Gastrocnemius medialis (tissue), 4 donors: ENCODE measurements around the gene ARHGEF17. TPM values are rescaled to one million over a fixed set of nuclear protein-coding genes. Genes with fewer than 3 reads are reported as not detected.

Source experiments
- ATAC-seq, 2 donors: fragments of 150-250 bp; one replicate each; pipeline ENCODE4 v1.9.1; 2016
- DNase-seq, 2 donors: peaks; one replicate each; pipeline ENCODE4 v3.0.0-alpha.2; 2019
- H3K27ac ChIP-seq, 4 donors: fragments of 200-600 bp; sonication (generic); 1 replicate in 1 of 4; 2 replicates in 3 of 4; pipeline ENCODE4 v1.5.1; 2016 to 2018; ENCODE audit warnings: mild to moderate bottlenecking in 2 of 4, moderate library complexity in 1 of 4
- H3K27me3 ChIP-seq, 3 donors: fragments of 200-600 bp; sonication (generic) in 2 of 3; 1 replicate in 1 of 3; 2 replicates in 2 of 3; pipeline versions ENCODE4 v1.5.1 to v1.6.0; 2016 to 2019; ENCODE audit warnings: mild to moderate bottlenecking in 1 of 3, moderate library complexity in 1 of 3
- H3K36me3 ChIP-seq, 2 donors: fragments of 200-600 bp; sonication (generic) in 1 of 2; one replicate each; pipeline ENCODE4 v1.5.1; 2017 to 2018
- H3K4me1 ChIP-seq, 2 donors: fragments of 200-600 bp; sonication (generic) in 1 of 2; one replicate each; pipeline ENCODE4 v1.5.1; 2016 to 2017; ENCODE audit warnings: mild to moderate bottlenecking in 2 of 2
- H3K4me3 ChIP-seq, 4 donors: fragments of 200-600 bp; sonication (generic) in 3 of 4; 1 replicate in 1 of 4; 2 replicates in 3 of 4; pipeline ENCODE4 v1.5.1; 2016 to 2019; ENCODE audit warnings: mild to moderate bottlenecking in 2 of 4
- H3K9me3 ChIP-seq, 3 donors: fragments of 200-600 bp; sonication (generic) in 2 of 3; 1 replicate in 1 of 3; 2 replicates in 2 of 3; pipeline ENCODE4 v1.5.1; 2016 to 2019
- POLR2A ChIP-seq, 2 donors: fragments of 450-650 bp; IDR thresholded peaks; one replicate each; pipeline ENCODE4 v1.6.1; 2017; ENCODE audit warnings: antibody characterized with exemption in 2 of 2, mild to moderate bottlenecking in 2 of 2, moderate library complexity in 2 of 2
- in situ Hi-C, 4 donors: fragments of 200-750 bp; cut with MboI; loops; one replicate each; pipeline versions ENCODE4 v1.15.0 to v1.8.0; 2017; ENCODE audit warnings: low sequenced_read_pairs in 4 of 4
- intact Hi-C: fragments of 100-400 bp; cut with DNase I; formaldehyde crosslinking; loops from one replicate; pipeline ENCODE4 v1.15.1; 2023; ENCODE audit warnings: low total_unique reads
- total RNA-seq, 4 donors: library from RNA; depleted of rRNA; stranded (reverse); fragments of >200 nt; gene quantifications; one replicate each; pipeline versions ENCODE4 v1.1.0 to v1.2.3, GENCODE V29; 2016
- TF ChIP-seq, protein P1 (sequence below), 5 experiments: fragments of 450-650 bp in 3 of 5; fragments of 200-600 bp in 2 of 5; sonication (generic) in 2 of 5; IDR thresholded peaks in 4 of 5; conservative IDR thresholded peaks in 1 of 5; 1 replicate in 4 of 5; 2 replicates in 1 of 5; pipeline ENCODE4 v1.5.1; 2016 to 2019; ENCODE audit warnings: antibody characterized with exemption in 5 of 5, mild to moderate bottlenecking in 3 of 5, moderate library complexity in 3 of 5

ARHGEF17 gene
- total RNA-seq, 4 donors from 2014 or later: 8.9 to 16.9 (median 13.9) TPM

GRCh38 chr11:73372375-73372993 lies 64.4 kb downstream of the ARHGEF17 start:
- Histone ChIP-seq H3K4me1 (peaks cover 6 to 7% of the 10 kb centered on the region in 2 donors), H3K27ac (peak overlapping the region in 2 of 4 donors; percentile 5 to 29), H3K9me3 (no peaks in the 10 kb centered on the region), H3K36me3 (no peaks in the 10 kb centered on the region), H3K27me3 (no peaks in the 10 kb centered on the region), H3K4me3 (no peak overlapping the region)
- DNase-seq (no peak), ATAC-seq (no peak)
- TF ChIP-seq, protein P1, sequence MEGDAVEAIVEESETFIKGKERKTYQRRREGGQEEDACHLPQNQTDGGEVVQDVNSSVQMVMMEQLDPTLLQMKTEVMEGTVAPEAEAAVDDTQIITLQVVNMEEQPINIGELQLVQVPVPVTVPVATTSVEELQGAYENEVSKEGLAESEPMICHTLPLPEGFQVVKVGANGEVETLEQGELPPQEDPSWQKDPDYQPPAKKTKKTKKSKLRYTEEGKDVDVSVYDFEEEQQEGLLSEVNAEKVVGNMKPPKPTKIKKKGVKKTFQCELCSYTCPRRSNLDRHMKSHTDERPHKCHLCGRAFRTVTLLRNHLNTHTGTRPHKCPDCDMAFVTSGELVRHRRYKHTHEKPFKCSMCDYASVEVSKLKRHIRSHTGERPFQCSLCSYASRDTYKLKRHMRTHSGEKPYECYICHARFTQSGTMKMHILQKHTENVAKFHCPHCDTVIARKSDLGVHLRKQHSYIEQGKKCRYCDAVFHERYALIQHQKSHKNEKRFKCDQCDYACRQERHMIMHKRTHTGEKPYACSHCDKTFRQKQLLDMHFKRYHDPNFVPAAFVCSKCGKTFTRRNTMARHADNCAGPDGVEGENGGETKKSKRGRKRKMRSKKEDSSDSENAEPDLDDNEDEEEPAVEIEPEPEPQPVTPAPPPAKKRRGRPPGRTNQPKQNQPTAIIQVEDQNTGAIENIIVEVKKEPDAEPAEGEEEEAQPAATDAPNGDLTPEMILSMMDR (IDR thresholded peaks at IDR 0.05 in 4 of 5, conservative IDR thresholded peaks at IDR 0.05 in 1 of 5): peak in 1 of 5 experiments; percentile 21
- no peak for TF ChIP-seq POLR2A (IDR thresholded peaks at IDR 0.05)
- intact Hi-C loops (no loop called here), in situ Hi-C loops (no loop called here)

- Histone ChIP-seq H3K9me3 (no peaks in the 10 kb centered on the region), H3K27me3 (no peaks in the 10 kb centered on the region), H3K4me1 (peaks cover 18 to 24% of the 10 kb centered on the region in 2 donors), H3K36me3 (no peaks in the 10 kb centered on the region), H3K4me3 (no peak overlapping the region), H3K27ac (peak overlapping the region in 1 of 4 donors; percentile 11)
- DNase-seq: no peak
- ATAC-seq: no peak
- in situ Hi-C loops: no loop called here
- TF ChIP-seq, protein P1 (IDR thresholded peaks at IDR 0.05 in 4 of 5, conservative IDR thresholded peaks at IDR 0.05 in 1 of 5): no peak
- TF ChIP-seq POLR2A (IDR thresholded peaks at IDR 0.05): no peak
- intact Hi-C loops: loop anchor here (2.0 kb wide), 1 partner anchor 23 kb away; no protein-coding TSS in a partner anchor
Observed at GRCh38 chr11:73374151-73374550, 66.1 kb downstream of the ARHGEF17 start.

DNA sequence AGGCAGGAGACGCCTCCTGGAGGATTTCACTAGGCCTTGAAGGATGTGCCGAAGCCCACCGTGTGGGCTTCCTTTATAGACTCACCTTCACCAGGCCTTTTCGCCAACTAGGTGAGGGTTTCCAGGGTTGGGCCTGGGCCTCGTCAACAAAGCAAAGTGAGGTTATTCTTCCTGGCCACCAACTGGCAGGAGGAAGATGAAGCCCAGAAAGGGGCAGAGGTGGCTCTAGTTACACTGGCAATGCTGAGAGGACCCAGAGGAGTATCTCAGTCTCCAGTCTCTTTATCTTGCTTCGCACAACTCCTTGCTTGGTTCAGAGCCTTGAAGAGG lies 67.7 kb downstream of the ARHGEF17 start:
- peak overlapping the region in 2 of 4 donors; percentile 64 to 94 for H3K4me3 ChIP-seq
- peaks cover 35 to 39% of the 10 kb centered on the region in 2 donors for H3K4me1 ChIP-seq
- TF ChIP-seq, protein P1 (IDR thresholded peaks at IDR 0.05 in 4 of 5, conservative IDR thresholded peaks at IDR 0.05 in 1 of 5): no peak
- no peak for TF ChIP-seq POLR2A (IDR thresholded peaks at IDR 0.05)

GRCh38 chr11:73376160-73376802 lies 68.2 kb downstream of the ARHGEF17 start, which contains the start of gene RELT:
TSS of gene RELT (plus strand) at chr11:73376399. CDS start at chr11:73389137, 12,738 bp downstream.
- in situ Hi-C loops (no loop called here), intact Hi-C loops (loop anchor here (2.0 to 5.0 kb wide), 3 partner anchors 17 to 139 kb away; no protein-coding TSS in a partner anchor)
- Histone ChIP-seq H3K4me3 (peak within 1 kb of the TSS; percentile 60 to 94 (median 76)), H3K27me3 (no peaks in the 10 kb centered on the region), H3K27ac (peak within 1 kb of the TSS; percentile 87 to 99 (median 98)), H3K4me1 (peaks cover 39 to 44% of the 10 kb centered on the region in 2 donors), H3K36me3 (no peaks in the 10 kb centered on the region), H3K9me3 (no peaks in the 10 kb centered on the region)
- DNase-seq (peak; percentile 78 to 85), ATAC-seq (peak; percentile 60 to 64)
- TF ChIP-seq POLR2A (IDR thresholded peaks at IDR 0.05): peak; percentile 100
- TF ChIP-seq, protein P1 (IDR thresholded peaks at IDR 0.05 in 4 of 5, conservative IDR thresholded peaks at IDR 0.05 in 1 of 5): peak; percentile 90 to 98 (median 96)

More for the DNA sequence above, 67.7 kb downstream of the ARHGEF17 start:
- ATAC-seq: no peak
- in situ Hi-C loops (no loop called here), intact Hi-C loops (loop anchor here (2.0 to 5.0 kb wide), 4 partner anchors 17 to 138 kb away; no protein-coding TSS in a partner anchor)
- Histone ChIP-seq H3K27ac (peak overlapping the region; percentile 87 to 99 (median 98)), H3K9me3 (no peaks in the 10 kb centered on the region), H3K36me3 (no peaks in the 10 kb centered on the region), H3K27me3 (no peaks in the 10 kb centered on the region)
- DNase-seq: no peak
